Gastroesophageal sphincter (tissue), 3 donors: ENCODE results near the gene RNF213.

ENCODE experiments used
- CTCF ChIP-seq, 4 experiments: fragments of 200-600 bp in 2 of 4; fragments of 450-650 bp in 2 of 4; sonication (generic) in 1 of 4; IDR thresholded peaks; one replicate each; pipeline ENCODE4 v1.5.1; 2017 to 2019; ENCODE audit warnings: antibody characterized with exemption in 4 of 4, mild to moderate bottlenecking in 2 of 4, moderate library complexity in 2 of 4
- EP300 ChIP-seq: sonication (generic); formaldehyde crosslinking; IDR thresholded peaks from one replicate; pipeline ENCODE4 v1.6.1; 2017; ENCODE audit warnings: antibody characterized with exemption, mild to moderate bottlenecking
- POLR2A ChIP-seq, 2 donors: fragments of 450-650 bp; IDR thresholded peaks; one replicate each; pipeline ENCODE4 v1.6.1; 2017; ENCODE audit warnings: antibody characterized with exemption in 2 of 2, mild to moderate bottlenecking in 2 of 2, moderate library complexity in 1 of 2

GRCh38 chr17:80279895-80280294 lies 19.2 kb downstream of the RNF213 start:
- no peak for TF ChIP-seq POLR2A (IDR thresholded peaks at IDR 0.05)
- peak in 3 of 4 experiments; percentile 15 to 47 (median 41) for TF ChIP-seq CTCF (IDR thresholded peaks at IDR 0.05)
- TF ChIP-seq EP300 = no peak
